HepG2 (cell line): ENCODE data around the gene ATL2. TPM values are rescaled to one million over a fixed set of nuclear protein-coding genes. Genes with fewer than 3 reads are reported as not detected.

Source experiments
- EP300 ChIP-seq, 3 experiments: sonication (generic) in 1 of 3; formaldehyde crosslinking in 1 of 3; IDR thresholded peaks; 2 replicates each; pipeline versions ENCODE4 v1.5.1 to v1.6.1; 2011 to 2020; ENCODE audit warnings: low read depth in 2 of 3, low read length in 2 of 3, borderline replicate concordance in 1 of 3, improper control_type of control experiment in 1 of 3, mild to moderate bottlenecking in 1 of 3, missing genetic modification reagents in 1 of 3, moderate library complexity in 1 of 3
- HMGXB4 ChIP-seq, 2 experiments: sonication (generic) in 1 of 2; formaldehyde crosslinking in 1 of 2; IDR thresholded peaks; 2 replicates each; pipeline versions ENCODE4 v1.4.0 to v1.6.1; 2018 to 2020; ENCODE audit warnings: missing genetic modification reagents in 2 of 2, borderline replicate concordance in 1 of 2, low read depth in 1 of 2, mild to moderate bottlenecking in 1 of 2, missing biosample characterization in 1 of 2
- KAT8 ChIP-seq: IDR thresholded peaks from 2 replicates; pipeline ENCODE4 v1.6.1; 2016; ENCODE audit warnings: missing genetic modification reagents, missing compliant biosample characterization
- MBD4 ChIP-seq: IDR thresholded peaks from 2 replicates; pipeline ENCODE4 v1.6.1; 2012; ENCODE audit warnings: low read length, inconsistent platforms, borderline replicate concordance
- NCOR1 ChIP-seq: fragments of 200-600 bp; sonication (generic); IDR thresholded peaks from 2 replicates; pipeline ENCODE4 v1.7.0; 2017; ENCODE audit warnings: antibody characterized with exemption, low read length, borderline replicate concordance
- RNF219 ChIP-seq: sonication (generic); formaldehyde crosslinking; IDR thresholded peaks from 2 replicates; pipeline ENCODE4 v1.5.0; 2020; ENCODE audit warnings: mild to moderate bottlenecking, missing genetic modification reagents
- YEATS4 ChIP-seq: sonication (generic); formaldehyde crosslinking; IDR thresholded peaks from 2 replicates; pipeline ENCODE4 v1.4.0; 2020; ENCODE audit warnings: missing genetic modification reagents, borderline replicate concordance
- ZKSCAN8 ChIP-seq: IDR thresholded peaks from 2 replicates; pipeline ENCODE4 v1.6.1; 2016; ENCODE audit warnings: borderline replicate concordance, missing genetic modification reagents, missing compliant biosample characterization
- ZNF264 ChIP-seq: sonication (generic); formaldehyde crosslinking; IDR thresholded peaks from 2 replicates; pipeline ENCODE4 v1.4.0; 2020; ENCODE audit warnings: missing genetic modification reagents
- ZNF609 ChIP-seq: sonication (generic); formaldehyde crosslinking; IDR thresholded peaks from 2 replicates; pipeline ENCODE4 v1.4.0; 2020; ENCODE audit warnings: mild to moderate bottlenecking, missing genetic modification reagents, borderline replicate concordance
- ZSCAN29 ChIP-seq: sonication (generic); formaldehyde crosslinking; conservative IDR thresholded peaks from 2 replicates; pipeline ENCODE4 v1.4.0; 2020; ENCODE audit warnings: mild to moderate bottlenecking, missing genetic modification reagents
- polyA plus RNA-seq, 8 experiments: library from polyadenylated mRNA; depleted of rRNA in 3 of 8; stranded (reverse) in 7 of 8; unstranded in 1 of 8; fragments of >200 nt; fragmentation: Illumina TruSeq in 4 of 8; extraction: Trizol in 4 of 8; gene quantifications; 2 replicates each; pipeline versions ENCODE4 v1.2.1 to v1.2.3, GENCODE V29; 2011 to 2016; ENCODE audit warnings: low read depth in 4 of 8, missing spikeins in 1 of 8, mixed read lengths in 1 of 8; ENCODE audit not compliant: insufficient read depth in 1 of 8
- total RNA-seq, 5 experiments: library from RNA; depleted of rRNA; stranded (reverse); fragments of >200 nt; fragmentation: Illumina TruSeq; extraction: Trizol; gene quantifications; 2 replicates each; pipeline ENCODE4 v1.2.3, GENCODE V29; 2016; ENCODE audit warnings: low read depth in 1 of 5
- TF ChIP-seq, protein P1 (sequence below): sonication (generic); formaldehyde crosslinking; IDR thresholded peaks from 2 replicates; pipeline ENCODE4 v1.4.0; 2020; ENCODE audit warnings: missing genetic modification reagents, mild to moderate bottlenecking, borderline replicate concordance
- TF ChIP-seq, protein P2 (sequence below): sonication (generic); formaldehyde crosslinking; IDR thresholded peaks from 2 replicates; pipeline ENCODE4 v1.8.0; 2022; ENCODE audit warnings: mild to moderate bottlenecking, missing genetic modification reagents

ATL2 gene
- total and polyA plus RNA-seq, 2 of the 13 experiments (the other 11 are each of a cell fraction or from before 2014, with no cell fraction given): 56.5 to 119 TPM

- TF ChIP-seq HMGXB4 (CRISPR knock-in tag; IDR thresholded peaks at IDR 0.05; ENCODE audit: borderline replicate concordance in 1 of 2, low read depth in 1 of 2) (no peak), ZNF609 (peak; percentile 75), ZKSCAN8 (CRISPR knock-in tag) (peak; percentile 70; the same call in 1 of the 2 replicates), NCOR1 (peak; percentile 70; the same call in 1 of the 2 replicates), YEATS4 (CRISPR knock-in tag) (0 out of 2 replicates have a peak, but pooled peaks have one; percentile 12), KAT8 (CRISPR knock-in tag) (peak; percentile 54), ZNF264 (CRISPR knock-in tag) (peak; percentile 79; the same call in 1 of the 2 replicates), RNF219 (CRISPR knock-in tag) (peak; percentile 97), EP300 (IDR thresholded peaks at IDR 0.05; ENCODE audit: low read depth in 2 of 2, low read length in 2 of 2) (peak in 1 of 2 experiments; percentile 73; a peak in 2 of 4 replicates), EP300 (CRISPR knock-in tag; IDR thresholded peaks at IDR 0.05; ENCODE audit: borderline replicate concordance) (peak; percentile 72), MBD4 (no peak), ZSCAN29 (CRISPR knock-in tag) (peak; percentile 63; the same call in 1 of the 2 replicates)
- TF ChIP-seq, protein P1, sequence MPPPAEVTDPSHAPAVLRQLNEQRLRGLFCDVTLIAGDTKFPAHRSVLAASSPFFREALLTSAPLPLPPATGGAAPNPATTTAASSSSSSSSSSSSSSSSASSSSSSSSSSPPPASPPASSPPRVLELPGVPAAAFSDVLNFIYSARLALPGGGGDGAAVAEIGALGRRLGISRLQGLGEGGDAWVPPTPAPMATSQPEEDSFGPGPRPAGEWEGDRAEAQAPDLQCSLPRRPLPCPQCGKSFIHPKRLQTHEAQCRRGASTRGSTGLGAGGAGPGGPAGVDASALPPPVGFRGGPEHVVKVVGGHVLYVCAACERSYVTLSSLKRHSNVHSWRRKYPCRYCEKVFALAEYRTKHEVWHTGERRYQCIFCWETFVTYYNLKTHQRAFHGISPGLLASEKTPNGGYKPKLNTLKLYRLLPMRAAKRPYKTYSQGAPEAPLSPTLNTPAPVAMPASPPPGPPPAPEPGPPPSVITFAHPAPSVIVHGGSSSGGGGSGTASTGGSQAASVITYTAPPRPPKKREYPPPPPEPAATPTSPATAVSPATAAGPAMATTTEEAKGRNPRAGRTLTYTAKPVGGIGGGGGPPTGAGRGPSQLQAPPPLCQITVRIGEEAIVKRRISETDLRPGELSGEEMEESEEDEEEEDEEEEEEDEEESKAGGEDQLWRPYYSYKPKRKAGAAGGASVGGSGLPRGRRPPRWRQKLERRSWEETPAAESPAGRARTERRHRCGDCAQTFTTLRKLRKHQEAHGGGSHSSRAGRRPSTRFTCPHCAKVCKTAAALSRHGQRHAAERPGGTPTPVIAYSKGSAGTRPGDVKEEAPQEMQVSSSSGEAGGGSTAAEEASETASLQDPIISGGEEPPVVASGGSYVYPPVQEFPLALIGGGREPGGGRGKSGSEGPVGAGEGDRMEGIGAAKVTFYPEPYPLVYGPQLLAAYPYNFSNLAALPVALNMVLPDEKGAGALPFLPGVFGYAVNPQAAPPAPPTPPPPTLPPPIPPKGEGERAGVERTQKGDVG (CRISPR knock-in tag): no peak
- TF ChIP-seq, protein P2, sequence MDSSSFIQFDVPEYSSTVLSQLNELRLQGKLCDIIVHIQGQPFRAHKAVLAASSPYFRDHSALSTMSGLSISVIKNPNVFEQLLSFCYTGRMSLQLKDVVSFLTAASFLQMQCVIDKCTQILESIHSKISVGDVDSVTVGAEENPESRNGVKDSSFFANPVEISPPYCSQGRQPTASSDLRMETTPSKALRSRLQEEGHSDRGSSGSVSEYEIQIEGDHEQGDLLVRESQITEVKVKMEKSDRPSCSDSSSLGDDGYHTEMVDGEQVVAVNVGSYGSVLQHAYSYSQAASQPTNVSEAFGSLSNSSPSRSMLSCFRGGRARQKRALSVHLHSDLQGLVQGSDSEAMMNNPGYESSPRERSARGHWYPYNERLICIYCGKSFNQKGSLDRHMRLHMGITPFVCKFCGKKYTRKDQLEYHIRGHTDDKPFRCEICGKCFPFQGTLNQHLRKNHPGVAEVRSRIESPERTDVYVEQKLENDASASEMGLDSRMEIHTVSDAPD: 0 out of 2 replicates have a peak, but pooled peaks have one; percentile 25
Observed at GRCh38 chr2:38406597-38407110, 29.6 kb upstream of the ATL2 start (continued).
